ENCODE data around the gene BTBD19.

The BTBD19 gene

GRCh38 chr1:44857446-44857845, 49.1 kb downstream of the BTBD19 start:
- no peak for DNase-seq (ENCODE audit: low spot score)

- DNase-seq (ENCODE audit: low spot score) = no peak
Measured at GRCh38 chr1:44860331-44860730, 52.0 kb downstream of the BTBD19 start.

- DNase-seq (ENCODE audit: low spot score) = no peak
Measured at GRCh38 chr1:44860891-44861425, 52.6 kb downstream of the BTBD19 start.

- peak; percentile 21 for DNase-seq (ENCODE audit: low spot score)
Measured at GRCh38 chr1:44862829-44863401, 54.6 kb downstream of the BTBD19 start.

Measured in COLO829 (cell line).